ENCODE measurements around the gene HEPH.
"Not testable (repeated sequence)": the region's sequence is repeated elsewhere in the genome, so short reads cannot be mapped to it uniquely, and the experiment has no call there.

Gene HEPH, protein sequence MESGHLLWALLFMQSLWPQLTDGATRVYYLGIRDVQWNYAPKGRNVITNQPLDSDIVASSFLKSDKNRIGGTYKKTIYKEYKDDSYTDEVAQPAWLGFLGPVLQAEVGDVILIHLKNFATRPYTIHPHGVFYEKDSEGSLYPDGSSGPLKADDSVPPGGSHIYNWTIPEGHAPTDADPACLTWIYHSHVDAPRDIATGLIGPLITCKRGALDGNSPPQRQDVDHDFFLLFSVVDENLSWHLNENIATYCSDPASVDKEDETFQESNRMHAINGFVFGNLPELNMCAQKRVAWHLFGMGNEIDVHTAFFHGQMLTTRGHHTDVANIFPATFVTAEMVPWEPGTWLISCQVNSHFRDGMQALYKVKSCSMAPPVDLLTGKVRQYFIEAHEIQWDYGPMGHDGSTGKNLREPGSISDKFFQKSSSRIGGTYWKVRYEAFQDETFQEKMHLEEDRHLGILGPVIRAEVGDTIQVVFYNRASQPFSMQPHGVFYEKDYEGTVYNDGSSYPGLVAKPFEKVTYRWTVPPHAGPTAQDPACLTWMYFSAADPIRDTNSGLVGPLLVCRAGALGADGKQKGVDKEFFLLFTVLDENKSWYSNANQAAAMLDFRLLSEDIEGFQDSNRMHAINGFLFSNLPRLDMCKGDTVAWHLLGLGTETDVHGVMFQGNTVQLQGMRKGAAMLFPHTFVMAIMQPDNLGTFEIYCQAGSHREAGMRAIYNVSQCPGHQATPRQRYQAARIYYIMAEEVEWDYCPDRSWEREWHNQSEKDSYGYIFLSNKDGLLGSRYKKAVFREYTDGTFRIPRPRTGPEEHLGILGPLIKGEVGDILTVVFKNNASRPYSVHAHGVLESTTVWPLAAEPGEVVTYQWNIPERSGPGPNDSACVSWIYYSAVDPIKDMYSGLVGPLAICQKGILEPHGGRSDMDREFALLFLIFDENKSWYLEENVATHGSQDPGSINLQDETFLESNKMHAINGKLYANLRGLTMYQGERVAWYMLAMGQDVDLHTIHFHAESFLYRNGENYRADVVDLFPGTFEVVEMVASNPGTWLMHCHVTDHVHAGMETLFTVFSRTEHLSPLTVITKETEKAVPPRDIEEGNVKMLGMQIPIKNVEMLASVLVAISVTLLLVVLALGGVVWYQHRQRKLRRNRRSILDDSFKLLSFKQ

DNA sequence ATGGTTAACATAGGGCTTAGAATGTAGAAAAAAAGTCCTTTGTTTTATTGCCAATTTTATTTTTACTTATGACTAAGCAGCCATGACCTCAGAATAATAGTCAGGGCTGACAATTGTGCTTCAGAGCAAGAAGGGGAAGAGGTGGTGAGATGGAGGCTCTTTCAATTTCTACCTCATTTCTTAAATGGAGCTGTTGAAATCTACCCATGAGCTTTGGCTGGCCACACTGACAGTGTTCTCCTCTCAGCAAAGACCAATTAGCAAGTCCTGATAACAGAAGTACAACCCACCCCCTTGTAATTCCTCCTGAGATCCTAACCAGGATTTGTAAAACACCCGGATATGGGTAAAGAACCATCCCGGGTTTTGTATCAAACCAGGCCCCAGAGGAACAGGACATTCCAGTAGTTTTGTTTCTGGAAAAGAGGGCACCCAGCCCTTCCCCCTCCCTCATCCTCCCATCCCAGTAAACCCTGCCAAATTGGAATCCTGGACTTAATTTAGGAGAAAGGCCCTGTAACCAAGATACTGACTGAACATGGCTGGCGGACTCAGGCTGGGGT, at the start of gene HEPH:
Gene HEPH, plus strand, starts transcription at position 399 of the 563 bp plus-strand sequence. CDS start 6,324 bp downstream, outside the sequence.
- DNase-seq (ENCODE audit: extremely low read depth, low read depth) = no peak
- TF ChIP-seq, protein P1, sequence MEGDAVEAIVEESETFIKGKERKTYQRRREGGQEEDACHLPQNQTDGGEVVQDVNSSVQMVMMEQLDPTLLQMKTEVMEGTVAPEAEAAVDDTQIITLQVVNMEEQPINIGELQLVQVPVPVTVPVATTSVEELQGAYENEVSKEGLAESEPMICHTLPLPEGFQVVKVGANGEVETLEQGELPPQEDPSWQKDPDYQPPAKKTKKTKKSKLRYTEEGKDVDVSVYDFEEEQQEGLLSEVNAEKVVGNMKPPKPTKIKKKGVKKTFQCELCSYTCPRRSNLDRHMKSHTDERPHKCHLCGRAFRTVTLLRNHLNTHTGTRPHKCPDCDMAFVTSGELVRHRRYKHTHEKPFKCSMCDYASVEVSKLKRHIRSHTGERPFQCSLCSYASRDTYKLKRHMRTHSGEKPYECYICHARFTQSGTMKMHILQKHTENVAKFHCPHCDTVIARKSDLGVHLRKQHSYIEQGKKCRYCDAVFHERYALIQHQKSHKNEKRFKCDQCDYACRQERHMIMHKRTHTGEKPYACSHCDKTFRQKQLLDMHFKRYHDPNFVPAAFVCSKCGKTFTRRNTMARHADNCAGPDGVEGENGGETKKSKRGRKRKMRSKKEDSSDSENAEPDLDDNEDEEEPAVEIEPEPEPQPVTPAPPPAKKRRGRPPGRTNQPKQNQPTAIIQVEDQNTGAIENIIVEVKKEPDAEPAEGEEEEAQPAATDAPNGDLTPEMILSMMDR (IDR thresholded peaks at IDR 0.05; ENCODE audit: low read depth, low read length) = no peak

DNA sequence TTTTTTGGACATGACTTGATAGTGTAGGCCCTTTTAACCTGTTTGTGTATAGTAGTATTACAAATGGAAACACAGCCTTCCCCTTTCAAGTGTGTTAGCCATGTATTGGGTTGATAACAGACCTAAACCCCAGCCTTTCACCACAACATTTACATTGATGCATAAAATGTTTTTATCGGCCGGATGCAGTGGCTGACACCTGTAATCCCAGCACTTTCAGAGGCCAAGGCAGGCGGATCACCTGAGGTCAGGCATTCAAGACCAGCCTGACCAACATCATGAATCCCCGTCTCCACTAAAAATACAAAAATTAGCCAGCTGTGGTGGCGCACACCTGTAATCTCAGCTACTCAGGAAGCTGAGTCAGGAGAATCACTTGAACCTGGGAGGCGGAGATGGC, 45.3 kb upstream of the HEPH start:
- DNase-seq (ENCODE audit: extremely low read depth, low read depth) = not testable (repeated sequence)

DNA sequence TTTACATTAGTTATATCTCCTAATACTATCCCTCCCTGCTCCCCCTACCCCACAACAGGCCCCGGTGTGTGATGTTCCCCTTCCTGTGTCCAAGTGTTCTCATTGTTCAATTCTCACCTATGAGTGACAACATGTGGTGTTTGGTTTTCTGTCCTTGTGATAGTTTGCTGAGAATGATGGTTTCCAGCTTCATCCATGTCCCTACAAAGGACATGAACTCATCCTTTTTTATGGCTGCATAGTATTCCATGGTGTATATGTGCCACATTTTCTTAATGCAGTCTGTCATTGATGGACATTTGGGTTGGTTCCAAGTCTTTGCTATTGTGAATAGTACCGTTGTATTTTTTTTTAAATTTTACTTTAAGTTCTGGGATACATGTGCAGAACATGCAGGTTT, 42.7 kb upstream of the HEPH start:
- not testable (repeated sequence) for DNase-seq (ENCODE audit: extremely low read depth, low read depth)

DNA sequence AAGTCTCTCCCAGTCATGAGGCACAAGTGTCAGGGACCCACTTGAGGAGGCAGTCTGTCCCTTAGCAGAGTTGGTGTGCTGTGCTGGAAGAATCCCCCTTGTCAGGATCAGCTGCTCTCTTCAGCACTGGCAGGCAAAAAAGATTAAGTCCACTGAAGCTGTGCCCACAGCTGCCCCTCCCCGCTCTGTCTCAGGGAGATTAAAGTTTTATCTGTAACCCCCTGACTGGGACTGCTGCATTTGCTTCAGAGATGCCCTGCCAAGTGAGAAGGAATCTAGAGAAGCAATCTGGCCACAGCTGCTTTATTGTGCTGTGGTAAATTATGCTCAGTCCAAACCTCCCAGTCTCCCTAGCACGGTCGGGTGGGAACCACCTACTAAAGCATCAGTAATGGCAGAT, 37.4 kb upstream of the HEPH start:
- TF ChIP-seq, protein P1 (IDR thresholded peaks at IDR 0.05; ENCODE audit: low read depth, low read length) = no peak
- no peak for DNase-seq (ENCODE audit: extremely low read depth, low read depth)

DNA sequence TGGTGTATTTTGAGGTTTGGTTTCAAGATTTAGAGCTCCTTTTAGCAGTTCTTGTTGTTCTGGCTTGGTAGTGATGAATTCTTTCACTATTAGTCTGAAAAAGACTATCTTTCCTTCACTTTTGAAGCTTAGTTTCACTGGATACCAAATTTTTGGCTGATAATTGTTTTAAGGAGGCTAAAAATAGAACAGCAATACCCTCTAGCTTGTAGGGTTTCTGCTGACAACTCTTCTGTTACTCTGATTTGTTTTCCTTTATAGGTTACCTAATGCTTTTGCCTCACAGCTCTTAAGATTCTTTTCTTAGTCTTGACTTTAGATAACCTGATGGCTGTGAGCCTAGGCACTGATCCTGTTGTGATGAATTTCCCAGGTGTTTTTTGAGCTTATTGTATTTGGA, 33.6 kb upstream of the HEPH start:
- DNase-seq (ENCODE audit: extremely low read depth, low read depth) = no peak
- TF ChIP-seq, protein P1 (IDR thresholded peaks at IDR 0.05; ENCODE audit: low read depth, low read length) = no peak

DNA sequence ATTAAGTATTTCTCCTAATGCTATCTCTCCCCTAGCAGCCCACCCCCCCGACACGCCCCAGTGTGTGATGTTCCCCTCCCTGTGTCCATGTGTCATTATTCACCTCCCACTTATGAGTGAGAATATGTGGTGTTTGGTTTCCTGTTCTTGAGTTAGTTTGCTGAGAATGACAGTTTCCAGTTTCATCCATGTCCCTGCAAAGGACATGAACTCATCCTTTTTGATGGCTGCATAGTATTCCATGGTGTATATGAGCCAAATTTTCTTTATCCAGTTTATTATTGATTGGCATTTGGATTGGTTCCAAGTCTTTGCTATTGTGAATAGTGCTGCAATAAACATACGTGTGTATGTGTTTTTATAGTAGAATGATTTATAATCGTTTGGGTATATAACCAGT, 28.8 kb upstream of the HEPH start:
- DNase-seq (ENCODE audit: extremely low read depth, low read depth) = not testable (repeated sequence)

DNA sequence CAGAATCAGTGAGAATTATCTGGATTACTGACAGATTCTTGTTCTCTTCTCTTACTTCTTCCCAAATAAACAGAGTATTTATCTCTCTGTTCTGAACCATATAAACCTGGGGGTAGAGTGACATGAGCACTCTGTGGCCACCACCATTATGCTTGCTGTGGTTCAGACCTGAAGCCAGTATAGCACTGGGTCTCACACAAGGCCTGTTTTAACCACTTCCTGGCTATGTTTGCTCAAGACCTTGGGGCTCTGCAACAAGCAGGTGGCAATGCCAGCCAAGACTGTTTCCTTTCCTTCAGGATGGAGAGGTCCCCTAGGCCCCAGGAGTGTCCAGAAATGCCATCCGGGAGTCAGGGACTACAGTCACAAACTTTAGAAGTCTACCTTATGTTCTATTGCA, 21.7 kb upstream of the HEPH start:
- DNase-seq (ENCODE audit: extremely low read depth, low read depth) = no peak
- TF ChIP-seq, protein P1 (IDR thresholded peaks at IDR 0.05; ENCODE audit: low read depth, low read length) = no peak

DNA sequence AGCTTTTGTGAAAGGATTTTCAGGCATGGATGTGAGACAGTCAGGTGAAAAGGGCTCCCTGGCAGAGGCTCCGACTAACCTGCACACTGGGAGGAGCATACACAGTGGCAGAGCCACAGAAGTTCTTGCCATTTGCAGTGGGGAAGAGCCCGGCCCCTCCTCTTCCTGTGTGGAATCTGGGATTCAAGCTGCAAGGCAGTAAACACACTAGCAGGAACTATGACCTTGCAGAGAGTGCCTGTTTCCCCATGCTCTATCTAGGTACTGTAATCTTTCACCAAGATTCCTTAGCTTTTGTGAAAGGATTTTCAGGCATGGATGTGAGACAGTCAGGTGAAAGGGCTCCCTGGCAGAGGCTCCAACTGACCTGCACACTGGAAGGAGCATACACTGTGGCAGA, 19.8 kb upstream of the HEPH start:
- DNase-seq (ENCODE audit: extremely low read depth, low read depth) = no peak
- TF ChIP-seq, protein P1 (IDR thresholded peaks at IDR 0.05; ENCODE audit: low read depth, low read length) = no peak

Measured in AG09319 (cell line).